ENCODE measurements around the gene CHST15.
"Not testable (repeated sequence)": the region's sequence is repeated elsewhere in the genome, so short reads cannot be mapped to it uniquely, and the experiment has no call there.

Gene CHST15

DNA sequence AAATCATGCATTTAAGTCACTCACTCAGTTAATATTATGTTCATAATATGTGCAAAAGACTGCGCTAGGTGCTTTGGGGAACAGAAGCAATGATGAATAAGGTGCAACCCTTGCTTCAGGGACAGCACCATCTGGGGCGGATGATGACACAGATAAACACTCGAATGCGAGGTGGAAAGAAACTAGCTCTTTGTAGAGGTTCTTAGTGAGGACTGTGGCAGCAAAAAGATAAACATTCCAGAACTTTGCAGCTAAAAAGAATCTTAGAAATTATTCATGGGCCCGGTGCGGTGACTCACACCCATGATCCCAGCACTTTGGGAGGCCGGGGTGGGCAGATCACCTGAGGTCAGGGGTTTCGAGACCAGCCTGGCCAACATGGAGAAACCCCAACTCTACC, 29.8 kb upstream of the CHST15 start:
- DNase-seq = no peak

DNA sequence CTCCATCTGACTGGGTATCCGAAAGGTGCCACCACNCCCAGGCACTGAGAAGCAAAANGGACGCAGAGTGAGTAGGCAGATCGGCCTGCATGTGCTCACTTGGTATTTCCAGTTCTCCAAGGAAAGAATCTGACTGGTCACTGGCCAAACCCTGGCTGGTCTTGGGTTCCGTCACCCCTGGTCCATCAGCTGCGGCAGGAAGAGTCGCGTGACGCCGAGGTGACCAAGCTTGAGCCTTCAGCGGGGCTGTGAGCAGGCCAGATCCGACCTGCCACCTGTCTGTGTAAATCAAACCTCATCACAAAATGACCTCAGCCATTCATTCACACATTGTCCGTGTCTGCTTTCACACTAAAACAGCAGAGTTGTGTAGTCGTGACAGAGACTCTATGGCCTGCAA, 28.8 kb upstream of the CHST15 start:
- no peak for DNase-seq

DNA sequence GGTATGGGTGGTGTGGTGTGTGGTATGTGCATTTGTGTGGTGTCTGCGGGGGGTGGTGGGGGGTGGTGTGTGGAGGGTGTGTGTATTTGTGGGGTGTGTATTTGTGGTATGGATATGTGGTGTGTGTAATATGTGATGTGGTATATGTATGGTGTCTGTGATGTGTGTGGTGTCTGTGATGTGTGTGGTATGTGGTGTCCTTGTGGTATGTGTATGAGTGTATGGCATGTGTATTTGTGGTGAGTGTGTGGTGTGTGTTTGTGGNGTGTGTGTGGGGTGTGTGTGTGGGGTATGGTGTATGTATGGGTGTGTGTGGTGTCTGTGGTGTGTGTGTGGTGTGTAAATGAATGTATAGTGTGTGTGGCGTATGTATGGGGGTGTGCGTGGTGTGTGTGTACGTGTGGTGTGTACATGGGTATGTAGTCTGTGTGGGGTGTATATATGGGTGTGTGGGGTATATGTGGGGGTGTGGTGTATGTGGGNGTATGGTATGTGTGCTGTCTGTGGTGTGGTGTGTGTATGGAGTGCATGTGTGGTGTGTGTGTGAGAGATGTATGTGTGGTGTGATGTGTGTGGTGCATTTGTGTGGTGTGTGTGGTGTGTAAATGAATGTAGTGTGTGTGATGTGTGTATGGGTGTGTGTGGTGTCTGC, 27.1 kb upstream of the CHST15 start:
- DNase-seq = no peak

DNA sequence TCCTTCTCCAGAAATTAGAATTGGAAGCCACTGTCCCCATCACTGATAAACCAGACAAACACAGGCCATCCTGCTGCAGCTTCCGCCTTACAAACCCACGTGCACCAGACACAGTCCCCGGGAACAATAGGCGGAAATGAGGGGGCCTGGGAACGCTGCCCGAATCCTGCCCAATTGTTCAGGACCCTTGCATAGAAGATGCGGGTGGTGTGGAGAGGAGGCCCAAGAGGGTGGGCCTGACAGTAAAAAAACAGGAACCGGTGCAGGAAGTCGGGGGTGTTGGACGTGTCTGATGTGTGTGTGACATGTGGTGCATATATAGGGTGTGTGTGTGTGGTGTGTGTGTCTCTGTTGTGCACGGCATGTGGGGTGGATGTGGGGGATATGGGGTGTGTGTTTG, 26.5 kb upstream of the CHST15 start:
- no peak for DNase-seq

DNA sequence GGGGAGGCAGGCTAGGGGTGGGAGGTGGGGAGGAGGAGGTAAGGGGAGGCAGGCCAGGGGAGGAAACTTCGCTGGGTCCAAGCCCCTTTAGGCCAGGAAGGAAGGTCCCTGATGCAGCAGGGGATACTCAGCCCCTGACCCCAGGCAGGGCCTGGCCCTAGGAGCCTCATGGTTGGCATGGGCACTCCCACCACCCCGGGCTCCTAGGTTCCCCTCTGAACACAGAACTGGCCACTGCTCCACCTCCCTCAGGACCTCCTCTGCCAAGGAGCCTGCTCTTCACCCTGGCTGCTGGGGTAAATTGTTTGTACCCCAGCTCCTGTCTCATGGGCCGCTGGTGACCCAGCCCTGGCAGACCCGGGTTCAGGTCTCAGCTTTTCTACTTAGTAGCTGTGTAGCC, 25.8 kb upstream of the CHST15 start:
- DNase-seq = no peak

DNA sequence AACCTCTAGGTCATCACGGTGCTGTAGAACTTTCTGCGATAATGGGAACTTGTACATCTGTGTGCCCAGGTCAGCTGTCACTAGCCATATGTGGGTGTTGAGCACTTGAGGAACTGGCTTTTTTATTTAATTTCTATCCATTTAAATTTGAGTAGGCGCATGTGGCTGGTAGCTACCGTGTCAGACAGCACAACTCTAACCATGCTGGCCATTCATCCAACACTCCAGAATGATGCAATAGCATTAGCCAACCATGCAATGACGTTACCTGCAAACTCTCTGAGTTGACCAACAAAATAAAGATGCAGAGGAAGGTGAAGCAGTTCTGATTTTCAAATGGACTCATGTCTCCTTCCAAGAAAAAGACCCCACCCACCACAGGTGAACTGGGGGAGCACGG, 24.4 kb upstream of the CHST15 start:
- DNase-seq = no peak

DNA sequence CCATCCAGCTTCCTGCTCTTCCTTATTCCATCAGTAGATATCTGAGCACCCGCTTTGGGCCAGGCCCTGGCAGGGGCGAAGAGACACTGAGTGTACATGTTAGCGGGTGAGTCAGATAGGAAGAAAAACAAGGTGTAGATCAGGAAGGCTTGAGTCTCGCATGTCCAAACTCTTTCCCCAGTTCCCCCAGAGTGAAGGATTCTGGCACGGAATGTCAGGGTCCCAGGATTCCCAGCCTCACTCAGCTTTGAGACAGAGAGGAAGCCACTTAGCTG, 24.1 kb upstream of the CHST15 start:
- no peak for DNase-seq

DNA sequence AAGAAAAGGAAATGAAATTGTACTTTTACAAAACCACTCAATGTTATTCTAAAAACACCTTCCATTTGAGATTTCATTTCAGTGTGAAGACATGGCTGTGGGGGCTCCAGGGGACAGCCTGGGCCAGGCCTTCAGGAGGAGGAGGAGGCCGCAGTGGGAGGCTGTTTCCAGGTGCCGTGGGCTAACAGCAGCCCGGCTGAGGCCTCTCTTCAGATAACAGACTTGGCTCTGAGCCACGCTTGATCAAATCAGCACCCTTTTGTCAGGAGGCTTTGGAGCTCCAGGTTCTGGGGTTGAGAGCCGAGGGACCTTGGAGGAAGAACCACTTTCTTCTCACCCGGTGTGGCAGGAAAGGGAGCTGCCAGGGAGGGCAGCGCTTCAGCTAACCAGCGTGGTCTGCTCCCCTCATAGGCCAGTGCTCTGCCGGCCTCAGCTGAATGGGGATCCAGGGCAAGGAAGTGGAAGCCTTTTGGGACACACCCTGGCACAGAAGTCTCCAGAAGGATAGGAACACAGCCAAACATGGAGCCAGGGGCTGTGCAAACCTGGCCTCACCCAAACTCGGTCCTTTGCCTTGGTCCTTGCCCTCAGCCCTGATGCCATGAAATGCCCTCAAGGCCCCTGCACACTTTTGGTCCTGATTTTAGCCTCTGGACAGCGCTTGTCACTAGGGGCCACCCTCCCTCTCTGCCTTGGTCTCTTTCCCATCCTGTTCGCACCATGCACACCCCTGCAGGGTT, 23.5 kb upstream of the CHST15 start:
- DNase-seq = no peak

DNA sequence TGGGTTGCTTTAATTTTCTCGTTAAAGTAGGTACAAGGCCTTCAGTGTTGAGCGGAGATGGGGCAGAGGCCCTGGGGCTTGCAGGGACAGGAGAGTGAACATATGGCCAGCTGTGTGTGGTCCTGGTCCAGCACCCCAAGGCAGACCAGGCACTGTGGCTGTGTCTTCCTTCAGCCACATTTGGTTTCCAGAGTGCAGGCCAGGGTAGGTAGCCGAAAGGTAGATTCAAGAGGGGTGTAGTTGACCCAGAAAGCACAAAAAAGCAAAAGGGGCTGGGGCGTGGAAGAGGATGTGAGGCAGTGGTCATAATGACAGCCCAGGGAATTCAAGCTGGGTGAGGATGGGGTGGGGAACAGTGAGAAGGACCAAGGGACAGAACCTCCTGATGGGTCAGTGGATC, 21.3 kb upstream of the CHST15 start:
- no peak for DNase-seq

DNA sequence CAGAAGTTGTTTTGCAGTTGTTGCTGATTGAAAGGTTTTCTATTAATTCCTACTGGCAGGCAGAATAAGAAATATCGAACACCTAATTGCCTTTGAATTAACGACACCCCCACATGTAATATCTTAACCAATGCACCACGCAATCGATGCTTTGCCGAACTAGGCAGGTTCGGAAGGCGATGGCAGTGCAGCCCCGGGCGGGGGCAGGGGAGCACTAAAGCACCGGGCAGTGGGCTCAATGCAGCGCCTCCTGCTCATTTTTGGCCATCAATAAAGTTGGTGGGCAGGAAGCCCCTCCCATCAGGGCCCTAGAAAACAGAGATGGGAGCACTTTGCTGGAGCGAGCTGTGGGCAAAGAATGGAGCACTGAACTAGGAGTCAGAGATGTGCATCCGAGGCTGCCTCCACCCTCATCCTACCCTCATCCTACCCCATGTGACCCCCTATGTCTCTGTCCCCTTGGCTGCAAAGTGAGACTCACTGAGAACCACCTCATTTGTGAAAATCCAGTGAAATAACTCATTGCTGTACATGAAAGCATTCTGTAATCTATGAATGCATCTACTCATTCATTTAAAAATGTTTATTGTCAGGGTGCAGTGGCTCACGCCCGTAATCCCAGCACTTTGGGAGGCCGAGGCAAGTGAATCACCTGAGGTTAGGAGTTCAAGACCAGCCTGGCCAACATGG, 19.6 kb upstream of the CHST15 start:
- no peak for DNase-seq

DNA sequence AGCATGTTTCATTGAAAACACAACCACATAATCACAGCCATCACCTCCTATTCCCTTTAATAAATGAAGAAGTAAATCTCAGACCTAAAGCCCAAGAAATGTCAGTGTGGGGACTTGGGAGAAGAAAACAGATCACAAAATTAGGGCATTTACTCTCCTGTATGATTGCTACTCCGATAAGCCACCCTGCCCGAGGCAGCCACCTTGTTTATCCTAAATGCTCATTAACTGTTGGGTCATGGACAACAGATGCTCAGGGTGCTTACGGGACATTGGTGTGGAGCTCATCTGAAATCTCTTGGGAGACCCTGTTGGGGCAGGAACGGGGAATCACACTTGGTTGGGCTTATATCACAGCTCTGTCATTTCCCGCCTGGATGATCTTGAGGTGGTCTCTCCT, 17.5 kb upstream of the CHST15 start:
- DNase-seq = no peak

DNA sequence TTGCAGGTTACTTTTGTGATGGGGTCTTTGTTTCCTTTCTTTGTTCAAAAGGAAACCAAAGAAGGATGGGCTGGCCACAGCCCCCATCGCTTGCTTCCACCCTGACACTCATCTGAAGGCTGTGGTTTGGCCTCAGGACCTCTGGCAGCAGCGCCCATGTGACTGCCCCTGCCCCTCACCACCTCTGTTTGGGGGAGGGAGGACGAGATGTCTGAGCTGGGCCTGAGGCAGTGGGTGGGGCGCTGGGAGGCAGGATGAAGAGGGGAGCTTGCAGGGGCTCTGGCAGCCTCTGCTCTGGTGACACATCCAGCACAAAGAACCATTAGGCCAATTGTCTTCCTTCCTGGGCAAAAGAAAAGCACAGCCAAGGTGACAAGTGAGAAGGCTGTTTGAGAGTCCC, 15.9 kb upstream of the CHST15 start:
- DNase-seq = no peak

DNA sequence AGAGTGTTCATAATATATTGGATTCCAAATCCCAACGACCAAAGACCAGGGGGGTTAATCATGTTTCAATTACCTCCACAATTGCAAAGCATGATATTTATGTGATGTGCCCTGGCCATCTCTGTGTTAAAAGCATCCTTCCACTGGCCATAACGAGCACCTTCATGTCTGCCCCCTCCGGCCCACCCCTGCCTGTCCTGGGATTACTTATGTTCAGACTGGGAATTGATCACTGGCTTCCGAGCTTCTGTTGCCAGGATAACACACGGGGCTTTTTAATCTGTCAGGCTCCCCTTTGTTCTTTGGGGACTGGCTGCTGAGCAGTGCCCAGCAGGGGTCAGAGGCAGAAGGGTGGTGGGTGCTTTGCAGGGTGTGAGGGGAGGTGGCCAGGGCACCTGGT, 13.7 kb upstream of the CHST15 start:
- DNase-seq = no peak

DNA sequence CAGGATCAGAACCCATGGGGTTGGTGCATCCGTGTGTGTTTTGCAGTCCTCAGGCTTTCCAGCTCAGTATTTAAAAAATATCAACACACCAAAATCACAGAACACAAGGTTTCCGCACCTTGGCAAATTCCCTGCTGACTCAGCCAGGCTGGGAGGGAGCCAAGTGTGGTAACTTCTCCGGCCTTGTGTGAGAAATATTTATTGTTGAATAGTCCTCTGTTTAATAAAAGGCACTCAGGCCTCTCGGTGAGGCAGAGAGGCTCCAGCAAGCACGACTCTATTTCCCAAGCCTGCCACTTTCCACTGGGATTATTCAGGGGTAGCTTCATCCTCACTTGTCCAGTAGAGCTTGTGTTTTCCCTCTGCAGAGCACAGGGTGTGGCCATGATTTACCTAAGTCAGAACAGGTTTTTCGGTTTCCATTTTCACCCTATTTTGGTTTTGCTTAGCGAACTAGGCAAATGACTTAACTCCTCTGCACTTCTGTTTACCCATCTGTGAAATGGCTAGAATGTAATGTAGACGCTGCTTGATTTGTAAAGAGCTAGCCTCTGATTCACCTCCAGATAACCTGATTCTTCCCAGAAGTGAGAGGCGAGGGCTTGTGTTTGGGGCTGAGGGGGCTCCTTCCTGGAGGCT, 13.0 kb upstream of the CHST15 start:
- peak; percentile 27 for DNase-seq

DNA sequence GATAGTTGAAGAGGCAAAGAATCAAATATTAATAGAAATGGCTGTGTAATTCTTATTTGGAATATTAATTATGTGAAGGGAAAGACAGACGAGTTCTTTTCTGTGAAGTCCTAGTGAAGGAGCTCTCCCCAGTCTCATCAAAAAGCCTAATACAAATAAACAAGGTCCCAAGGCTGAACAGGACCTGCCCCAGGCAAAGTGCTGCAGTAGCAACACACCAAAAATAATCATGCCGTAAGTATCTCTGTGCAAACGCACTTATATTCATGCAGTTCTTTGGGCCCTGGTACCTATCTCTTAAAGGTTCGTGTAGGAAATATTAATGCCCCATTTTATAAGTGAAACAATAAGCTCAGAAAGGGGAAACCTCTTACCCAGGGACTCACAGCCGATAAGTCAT, 12.2 kb upstream of the CHST15 start:
- DNase-seq = no peak

DNA sequence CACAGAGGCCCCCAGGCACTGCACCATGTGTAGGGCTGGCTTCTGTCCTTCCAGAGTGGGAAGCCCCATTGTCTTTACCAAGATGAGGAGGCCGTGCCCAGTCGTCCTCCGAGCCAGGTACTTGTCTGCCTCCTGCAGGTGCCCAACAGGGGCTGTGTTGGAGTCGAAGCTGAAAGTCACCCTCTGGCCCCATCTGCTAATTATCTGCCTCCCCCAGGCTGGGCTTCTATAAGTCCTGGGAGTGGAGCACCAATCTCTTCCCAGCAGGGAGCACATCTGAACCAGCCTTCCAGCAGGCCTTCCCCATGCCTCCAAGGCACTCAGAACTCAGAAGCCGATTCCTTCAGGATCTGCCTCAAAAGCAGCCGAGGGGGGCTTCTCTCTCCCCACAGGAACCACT, 11.6 kb upstream of the CHST15 start:
- no peak for DNase-seq

DNA sequence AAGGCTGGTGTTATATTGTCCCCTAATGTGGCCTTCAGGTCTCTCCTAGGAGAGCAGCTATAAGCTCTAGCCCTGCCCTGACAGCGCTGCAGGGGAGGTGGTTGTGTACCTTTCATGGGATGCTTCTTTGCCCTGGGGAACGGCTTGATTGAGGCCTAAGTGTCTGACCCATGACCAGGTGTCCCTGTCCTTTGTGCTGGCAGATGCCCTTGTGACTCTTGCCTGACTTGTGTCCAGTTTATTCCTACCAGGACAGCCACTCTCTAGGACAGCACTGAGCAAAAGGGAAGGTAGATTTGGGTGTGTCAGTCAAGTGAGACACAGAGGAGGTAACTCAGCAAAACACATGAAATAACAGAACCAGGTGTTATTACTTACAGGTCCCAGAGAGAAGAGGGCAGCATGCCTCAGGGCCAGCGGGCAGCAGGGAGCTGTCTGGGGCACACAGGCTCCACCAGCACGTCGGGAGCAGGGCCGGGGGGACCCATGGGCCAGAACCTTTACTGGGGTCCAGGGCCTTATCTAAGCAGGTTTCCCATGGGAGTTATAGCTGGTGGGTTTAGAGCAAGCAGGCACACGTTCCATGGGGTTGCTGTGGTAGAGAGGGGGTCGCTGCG, 10.7 kb upstream of the CHST15 start:
- DNase-seq = no peak

DNA sequence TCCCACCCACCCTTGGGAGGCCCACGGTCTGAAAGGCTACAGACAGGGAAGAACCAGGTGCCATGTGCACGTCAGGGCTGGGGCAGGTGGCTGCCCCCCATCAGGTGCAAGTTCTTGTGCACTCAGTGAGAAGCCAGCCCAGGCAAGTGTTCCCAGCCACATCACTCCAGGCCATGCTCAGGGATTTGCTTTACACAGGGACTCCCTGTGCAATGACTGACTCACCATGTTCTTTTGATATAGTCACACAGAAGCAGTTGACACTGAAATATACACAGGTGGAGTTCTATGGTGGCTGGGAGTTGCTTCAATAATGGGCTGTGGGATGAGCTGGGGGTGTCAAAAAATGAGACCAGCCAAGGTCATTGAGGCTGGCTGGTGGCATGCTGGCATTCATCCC, 8.0 kb upstream of the CHST15 start:
- no peak for DNase-seq

DNA sequence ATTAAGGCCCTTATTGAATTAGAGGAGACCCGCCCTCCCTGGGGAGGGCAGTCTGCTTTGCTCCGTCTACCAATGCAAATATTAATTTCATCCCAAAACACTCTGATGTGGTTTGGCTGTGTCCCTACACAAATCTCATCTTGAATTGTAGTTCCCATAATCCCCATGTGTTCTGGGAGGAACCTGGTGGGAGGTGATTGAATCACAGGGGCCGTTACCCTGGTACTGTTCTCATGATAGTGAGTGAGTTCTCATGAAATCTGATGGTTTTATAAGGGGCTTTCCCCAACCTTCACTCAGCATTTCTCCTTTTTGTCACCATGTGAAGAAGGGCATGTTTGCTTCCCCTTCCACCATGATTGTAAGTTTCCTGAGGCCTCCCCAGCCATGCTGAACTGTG, 7.3 kb upstream of the CHST15 start:
- not testable (repeated sequence) for DNase-seq

DNA sequence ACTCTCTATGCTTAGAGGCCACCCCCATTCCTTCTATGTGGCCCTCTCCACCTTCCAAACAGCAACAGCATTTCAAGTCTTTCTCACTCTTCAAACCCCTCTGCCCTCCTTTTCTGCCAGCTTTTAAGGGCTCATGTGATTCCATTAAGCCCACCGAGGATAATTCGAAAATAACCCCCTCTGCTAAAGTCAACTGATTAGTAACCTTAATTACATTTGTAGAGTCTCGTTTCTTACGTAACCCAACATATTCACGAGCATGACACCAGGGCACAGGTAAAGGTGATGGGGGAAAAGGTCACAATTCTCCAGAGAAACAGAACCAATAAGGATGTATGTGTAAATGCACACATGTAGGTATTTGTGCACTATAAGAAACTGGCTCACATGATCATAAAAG, 6.7 kb upstream of the CHST15 start:
- no peak for DNase-seq

DNA sequence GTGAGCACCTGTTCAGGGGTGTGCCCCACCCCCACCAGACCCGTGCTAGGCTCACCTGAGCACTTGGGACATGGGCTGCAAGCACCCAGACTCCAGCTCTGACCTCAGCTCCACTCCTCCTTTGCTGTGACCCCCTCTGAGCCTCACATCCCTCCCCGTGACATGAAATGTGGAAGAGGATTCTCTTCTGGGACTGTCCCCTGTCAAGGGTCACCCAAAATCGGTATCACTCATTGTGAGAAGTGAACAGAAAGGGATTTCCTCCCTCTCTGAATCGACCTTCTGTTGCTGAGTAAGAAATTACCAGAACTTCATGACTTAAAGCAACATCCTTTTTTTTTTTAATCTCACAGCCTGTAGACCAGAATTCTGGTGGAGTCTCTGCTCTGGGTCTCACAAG, 6.2 kb upstream of the CHST15 start:
- no peak for DNase-seq

DNA sequence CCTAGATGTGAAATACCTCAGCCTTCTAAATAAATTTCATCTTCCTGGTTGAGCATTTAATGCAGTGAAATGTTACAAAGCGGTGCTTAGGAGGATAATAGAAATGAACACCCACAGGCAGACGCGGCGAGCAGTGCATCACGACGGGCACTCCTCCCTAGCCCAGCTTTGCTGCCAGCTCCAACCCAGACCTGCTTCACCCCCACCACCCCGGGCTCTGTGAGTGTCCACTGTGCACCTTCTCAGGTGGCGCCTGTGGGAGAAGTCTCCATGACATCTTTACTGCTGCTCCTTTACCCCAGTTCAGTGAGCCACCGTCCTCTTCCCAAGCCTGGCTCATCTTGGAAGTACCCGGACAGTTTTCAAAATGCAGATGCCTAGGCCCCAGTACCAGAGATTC, 5.2 kb upstream of the CHST15 start:
- no peak for DNase-seq

DNA sequence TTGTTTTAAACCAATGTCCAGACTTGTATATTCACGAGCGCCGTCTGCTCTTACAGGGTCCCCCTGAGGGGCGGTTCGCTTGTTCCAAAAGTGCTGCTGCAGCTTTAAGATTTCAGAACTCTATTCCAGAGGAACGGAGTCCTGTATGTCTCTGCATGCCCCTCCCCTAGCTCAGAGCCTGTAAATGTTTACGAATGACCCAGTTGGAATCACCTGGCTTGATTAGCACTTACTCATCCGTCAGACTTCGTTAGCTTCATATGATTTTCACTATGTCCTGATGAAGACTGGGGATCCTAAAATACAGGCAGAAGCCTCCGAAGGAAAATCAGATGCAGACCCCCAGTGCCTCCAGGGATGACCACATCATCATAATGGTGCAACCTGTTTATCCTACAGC, 4.5 kb upstream of the CHST15 start:
- no peak for DNase-seq

DNA sequence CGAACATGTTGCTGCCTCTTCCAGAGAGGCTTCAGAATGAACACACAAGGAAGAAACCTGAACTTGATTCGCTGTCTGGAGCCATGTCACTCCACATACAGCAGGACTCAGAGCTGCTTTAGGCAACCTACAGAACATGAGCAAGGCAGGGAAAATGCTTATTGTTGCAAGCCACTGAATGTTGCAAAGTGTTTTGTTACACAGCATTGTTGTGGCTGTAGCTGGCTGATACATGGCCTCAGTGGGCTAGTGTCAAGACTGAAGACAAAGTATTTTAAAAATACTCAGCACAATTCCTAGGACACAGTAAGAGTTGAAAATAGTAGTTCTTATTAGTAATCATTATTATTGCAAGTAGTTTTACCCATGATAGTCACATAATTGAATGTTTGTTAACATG, 3.1 kb upstream of the CHST15 start:
- DNase-seq = no peak
